Kasumi-1 (cell line): ENCODE results near the gene ZDHHC6.
A peak's percentile ranks its signal among the peaks of the same experiment; 100 is the strongest.
"Not testable (repeated sequence)": the region's sequence is repeated elsewhere in the genome, so short reads cannot be mapped to it uniquely, and the experiment has no call there.

ENCODE experiments used
- DNase-seq, 2 experiments: peaks; one replicate each; lab custom pipeline; 2025; lab: John Stamatoyannopoulos, UW

The ZDHHC6 gene

DNA sequence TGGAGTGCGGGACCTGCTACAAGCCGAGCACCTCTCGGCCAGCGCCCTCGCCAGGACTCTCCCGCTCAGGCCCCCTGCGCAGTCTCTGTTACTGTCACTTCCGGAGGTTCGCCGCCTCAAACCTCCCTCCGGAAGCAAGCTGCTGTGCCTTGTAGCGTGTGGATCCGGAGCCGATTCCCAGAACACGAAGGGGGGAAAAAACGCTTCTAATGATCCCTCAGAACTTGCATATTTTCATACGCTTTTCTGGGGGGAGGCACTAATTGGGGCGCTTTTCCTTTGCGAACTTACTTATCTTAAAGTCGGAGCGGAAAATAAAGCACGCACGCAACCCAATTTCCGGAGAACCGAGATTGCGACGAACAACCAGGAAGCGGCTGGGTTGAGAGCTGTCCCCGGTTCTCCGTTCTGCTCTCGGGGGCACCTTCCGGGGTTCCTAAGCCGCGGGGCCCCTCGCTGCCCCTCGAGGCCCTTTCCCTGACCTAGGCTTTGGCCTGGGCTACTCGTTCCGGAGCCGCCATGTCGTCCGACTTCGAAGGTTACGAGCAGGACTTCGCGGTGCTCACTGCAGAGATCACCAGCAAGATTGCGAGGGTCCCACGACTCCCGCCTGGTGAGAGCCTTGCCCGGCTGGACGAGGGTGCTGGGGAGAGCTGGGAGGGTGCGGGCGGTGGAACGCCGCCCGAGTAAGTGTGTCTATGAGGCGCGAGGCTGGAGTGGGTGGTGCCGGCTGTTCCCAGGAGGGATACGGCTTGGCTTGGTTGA, at the start of gene ZDHHC6, which contains the start of gene VTI1A:
TSS of gene ZDHHC6 (minus strand) at position 60 of the 765 bp plus-strand sequence. CDS start 1,478 bp downstream, outside the sequence.
TSS of gene VTI1A (plus strand) at position 361 of the 765 bp plus-strand sequence. CDS start at position 520, 159 bp downstream.
- DNase-seq = peak; percentile 92 to 96

DNA sequence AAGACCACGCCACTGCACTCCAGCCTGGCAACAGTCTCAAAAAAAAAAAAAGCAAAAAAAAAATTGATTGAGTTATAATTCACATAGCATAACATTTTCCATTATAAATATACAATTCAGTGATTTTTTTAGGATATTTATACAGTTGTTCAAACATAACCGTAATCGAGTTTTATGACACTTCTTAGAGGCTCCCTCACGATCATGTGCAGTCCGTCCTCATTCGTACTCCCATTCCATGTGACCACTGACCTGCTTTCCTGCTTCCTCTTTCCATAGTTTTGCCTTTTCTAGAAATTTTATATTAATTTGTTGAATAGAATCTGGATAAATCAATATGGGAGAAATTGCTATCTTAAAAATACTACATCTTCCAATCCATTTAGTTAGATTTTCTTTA, 46.0 kb upstream of the ZDHHC6 start:
- no peak for DNase-seq

DNA sequence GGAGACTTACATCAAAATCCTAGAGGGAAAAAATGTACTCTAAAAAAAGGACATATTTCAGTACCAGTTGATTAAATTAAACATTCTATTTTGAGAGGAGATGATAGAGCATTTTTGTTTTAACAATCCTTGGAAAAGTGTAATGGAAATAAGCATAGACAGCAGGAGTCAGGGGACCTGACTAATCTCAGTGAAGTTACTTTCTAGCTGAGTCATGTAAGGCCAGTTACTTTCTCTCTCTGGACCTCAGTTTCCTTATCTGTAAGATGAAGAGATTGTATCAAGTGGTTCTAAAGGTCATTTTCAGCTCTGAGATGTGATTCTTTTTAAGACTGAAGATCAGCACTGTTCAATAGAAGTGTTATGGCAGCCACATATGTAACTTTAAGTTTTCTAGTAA, 44.4 kb upstream of the ZDHHC6 start:
- no peak for DNase-seq

GRCh38 chr10:112490545-112490944, 43.8 kb upstream of the ZDHHC6 start:
- DNase-seq = no peak

- no peak for DNase-seq
Measured at GRCh38 chr10:112487964-112488363, 41.2 kb upstream of the ZDHHC6 start.

DNA sequence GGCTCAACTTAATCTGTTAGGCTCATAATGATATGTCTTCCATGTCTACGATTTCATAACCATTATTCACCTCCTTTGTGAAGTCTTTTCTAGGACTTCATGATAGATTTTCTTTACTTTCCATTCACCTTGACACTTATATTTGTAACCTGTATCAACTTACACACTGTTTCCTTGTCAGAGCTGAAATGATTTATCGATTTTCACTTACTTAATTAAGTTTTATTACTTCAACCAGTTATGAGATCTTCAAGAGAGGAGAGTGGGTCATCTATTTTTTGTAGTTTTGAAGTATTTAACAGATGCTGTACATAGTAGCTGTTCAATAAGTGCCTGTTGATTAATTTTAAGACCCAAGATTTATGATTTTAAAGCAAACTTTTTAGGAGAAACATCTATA, 37.7 kb upstream of the ZDHHC6 start:
- DNase-seq = no peak

DNA sequence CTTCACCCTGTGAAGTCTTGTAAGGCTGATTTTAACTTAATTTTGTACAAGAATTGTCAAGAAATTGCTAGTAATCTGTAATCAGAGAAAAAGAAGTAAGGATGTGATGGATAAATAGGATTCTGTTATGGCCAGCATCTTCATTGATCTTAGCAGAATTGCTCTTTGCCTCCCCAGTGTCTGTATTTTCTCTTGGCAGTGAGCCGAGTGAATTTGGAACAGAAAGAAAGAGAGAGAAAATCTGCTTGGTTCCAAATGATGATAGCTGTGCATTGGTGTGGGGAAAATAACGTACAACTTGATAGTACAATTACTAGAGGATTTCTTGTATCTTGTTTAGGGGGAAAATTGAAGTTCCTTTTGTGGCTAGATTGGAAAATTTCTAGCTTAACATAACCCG, 34.9 kb upstream of the ZDHHC6 start:
- no peak for DNase-seq

DNA sequence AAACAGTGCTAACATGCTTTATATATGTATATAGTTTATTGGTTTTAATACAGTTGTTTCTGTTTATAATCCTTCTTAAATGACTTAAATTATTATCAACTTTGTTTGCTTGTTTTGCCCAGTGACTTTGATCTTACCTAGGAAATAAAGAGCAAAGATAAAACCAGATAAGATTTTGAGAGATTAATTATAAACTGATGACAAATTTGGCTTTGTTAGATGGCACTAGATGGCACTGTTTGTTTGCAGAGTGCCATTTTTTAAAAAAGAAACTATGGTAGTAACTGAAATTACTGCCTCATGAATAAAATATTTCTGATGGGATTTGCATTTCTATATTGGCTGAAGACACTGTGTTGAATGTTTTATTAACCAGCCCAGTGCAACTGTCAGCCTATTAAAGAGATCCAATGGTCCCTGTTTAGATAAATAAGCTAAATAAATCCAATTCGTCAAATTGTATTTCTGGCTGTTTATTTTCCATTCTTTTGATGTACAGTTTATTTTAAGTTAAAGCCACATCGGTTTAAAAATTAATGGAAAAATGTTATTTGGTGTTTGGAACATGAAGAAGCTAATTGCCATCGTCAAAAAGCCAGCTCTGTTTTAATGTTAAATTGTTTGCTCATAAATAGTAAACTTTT, 29.0 kb upstream of the ZDHHC6 start:
- DNase-seq = peak; percentile 41 to 62

- DNase-seq = peak; percentile 91 to 96
Measured at GRCh38 chr10:112471878-112472487, 25.3 kb upstream of the ZDHHC6 start.

- DNase-seq = peak; percentile 12 to 23
Measured at GRCh38 chr10:112467541-112468075, 20.9 kb upstream of the ZDHHC6 start.

GRCh38 chr10:112466802-112467201, 20.1 kb upstream of the ZDHHC6 start:
- DNase-seq = no peak

DNA sequence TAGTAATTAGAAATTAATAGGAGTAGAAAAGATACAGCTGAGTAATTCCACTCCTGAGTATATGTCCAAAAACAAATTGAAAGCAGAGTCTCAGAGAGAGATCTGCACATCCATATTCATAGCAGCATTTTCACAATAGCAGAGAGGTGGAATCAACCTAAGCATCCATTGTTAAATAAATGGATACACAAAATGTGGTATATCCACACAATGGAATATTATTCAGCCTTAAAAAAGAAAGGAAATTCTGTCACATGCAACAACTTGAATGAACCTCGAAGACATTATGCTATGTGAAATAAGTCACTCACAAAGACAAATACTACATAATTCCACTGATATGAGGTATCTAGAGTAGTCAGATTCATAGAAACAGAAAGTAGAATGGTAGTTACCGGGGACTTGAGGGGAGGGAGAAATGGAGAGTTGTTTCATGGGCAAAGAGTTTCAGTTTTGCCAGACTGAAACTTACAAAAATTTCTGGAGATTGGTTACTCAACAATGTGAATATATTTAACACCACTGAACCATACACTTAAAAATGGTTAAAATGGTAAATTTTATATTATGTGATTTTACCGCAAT, 18.7 kb upstream of the ZDHHC6 start:
- no peak for DNase-seq

DNA sequence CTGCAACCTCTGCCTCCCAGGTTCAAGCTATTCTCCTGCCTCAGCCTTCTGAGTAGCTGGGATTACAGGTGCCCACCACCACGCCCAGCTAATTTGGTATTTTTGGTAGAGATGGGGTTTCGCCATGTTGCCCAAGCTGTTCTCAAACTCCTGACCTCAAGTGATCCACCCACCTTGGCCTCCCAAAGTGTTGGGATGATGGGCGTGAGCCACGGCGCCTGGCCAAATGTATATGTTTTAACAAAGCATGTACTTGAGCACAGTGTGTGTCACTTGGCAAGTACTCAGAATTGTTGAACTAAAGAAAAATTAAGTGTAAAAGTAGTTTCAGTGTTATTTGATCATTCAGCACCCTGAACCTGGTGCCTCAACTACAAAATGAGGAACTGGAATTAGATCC, 17.4 kb upstream of the ZDHHC6 start:
- DNase-seq = not testable (repeated sequence)

GRCh38 chr10:112461029-112461887, 14.5 kb upstream of the ZDHHC6 start:
- DNase-seq = no peak

DNA sequence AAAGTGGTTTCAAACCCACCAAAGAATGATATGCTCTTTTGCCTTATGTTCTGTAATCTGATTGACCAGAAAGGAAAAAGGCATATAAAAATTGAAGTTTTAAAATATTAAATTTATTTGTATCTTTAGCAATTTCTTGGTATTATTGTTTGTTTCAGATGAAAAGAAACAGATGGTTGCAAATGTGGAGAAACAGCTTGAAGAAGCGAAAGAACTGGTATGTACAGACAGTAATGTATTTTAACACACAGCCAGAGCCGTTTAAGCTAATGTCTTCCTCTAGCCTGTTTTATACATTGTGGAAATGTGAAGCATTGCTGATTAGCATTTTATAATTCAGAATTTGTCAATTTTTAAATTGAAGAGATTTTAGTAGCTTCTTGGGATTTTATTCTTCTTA, 13.7 kb upstream of the ZDHHC6 start:
- DNase-seq = no peak

DNA sequence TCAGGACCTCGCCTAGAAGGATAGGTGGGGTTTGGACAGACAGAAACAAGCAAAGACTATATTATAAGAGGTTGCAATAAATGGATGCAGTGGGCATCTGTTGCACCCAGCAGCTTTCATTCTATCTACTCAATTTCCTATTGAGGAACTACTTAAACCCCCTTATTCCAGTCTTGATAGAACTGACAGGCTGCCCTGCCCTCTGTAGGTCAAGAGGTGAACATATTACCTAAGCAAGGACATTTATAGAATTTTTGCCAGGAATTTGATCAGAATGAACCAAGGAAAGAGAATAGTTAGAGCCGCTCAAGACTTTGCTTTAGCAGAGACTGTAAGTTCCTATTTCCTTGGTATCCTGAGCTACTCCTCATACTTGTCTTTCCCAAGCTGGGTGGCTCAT, 9.8 kb upstream of the ZDHHC6 start:
- DNase-seq = peak; percentile 47 to 51

DNA sequence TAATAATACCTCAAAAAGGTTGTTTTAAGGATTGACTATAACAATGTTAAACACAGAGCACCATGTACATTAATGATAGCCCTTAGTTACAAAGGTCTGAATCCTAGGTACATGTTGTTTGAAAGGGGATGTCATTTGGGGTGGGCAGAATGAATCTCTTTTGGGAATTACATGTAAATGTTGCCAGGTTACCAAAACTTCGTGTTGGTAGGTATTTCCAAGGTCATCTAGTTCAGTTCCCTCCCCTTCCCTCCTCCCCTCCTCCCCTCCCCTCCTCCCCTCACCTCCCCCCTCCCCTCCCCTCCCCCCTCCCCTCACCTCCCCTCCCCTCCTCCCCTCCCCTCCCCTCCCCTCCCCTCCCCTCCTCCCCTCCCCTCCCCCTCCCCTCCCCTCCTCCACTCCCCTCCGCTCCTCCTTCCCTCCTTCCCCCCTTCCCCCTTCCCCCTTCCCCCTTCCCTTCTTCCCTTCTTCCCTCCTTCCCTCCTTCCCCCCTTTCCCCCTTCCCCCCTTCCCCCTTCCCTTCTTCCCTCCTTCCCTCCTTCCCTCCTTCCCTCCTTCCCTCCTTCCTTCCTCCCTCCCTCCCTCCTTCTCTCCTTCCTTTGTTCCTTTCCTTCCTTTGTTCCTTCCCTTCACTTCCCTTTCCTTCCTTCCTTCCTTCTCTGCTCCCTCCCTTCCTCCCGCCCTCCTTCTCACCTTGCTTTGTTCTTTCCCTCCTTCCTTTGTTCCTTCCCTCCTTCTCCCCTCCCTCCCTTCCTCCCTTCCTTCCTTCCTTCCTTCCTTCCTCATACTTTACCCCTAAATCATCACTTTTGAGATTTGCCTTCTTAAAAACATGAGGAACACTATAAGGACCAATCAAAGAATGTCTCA, 8.4 kb upstream of the ZDHHC6 start:
- no peak for DNase-seq

DNA sequence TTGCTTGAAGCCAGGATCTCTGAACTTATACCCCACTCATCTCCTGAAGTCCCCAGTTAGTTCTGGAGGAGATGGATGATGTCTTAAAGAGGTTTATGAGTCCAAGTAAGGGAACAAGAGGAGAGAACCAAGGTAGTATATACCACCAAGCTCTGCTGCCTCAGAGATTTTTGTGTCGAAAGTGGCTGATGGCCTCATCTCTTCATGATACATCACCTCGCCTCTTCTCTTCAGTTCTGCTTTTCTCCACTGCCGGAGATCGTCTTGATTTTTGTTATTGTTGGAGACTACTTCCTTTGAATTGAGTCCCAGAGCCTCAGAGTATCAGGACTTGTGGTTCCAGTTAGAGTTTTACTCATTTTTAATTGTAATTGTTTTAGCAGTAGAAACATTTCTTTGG, 2.2 kb upstream of the ZDHHC6 start:
- DNase-seq = peak in 1 of 2 experiments; percentile 34

DNA sequence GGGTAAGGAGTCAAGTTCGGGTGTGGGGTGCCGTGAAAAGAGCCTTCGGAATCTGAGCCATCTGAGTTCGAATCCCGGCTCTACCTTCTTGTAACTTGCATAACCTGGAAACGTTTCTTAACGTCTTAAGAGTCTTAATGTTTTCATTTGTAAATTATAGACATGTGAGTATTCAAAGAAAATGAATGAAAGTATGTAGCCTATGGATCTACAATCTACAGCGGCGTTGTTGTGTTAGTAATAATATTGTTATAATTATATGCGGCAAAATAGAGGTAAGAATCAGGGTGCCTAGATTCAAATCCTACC, 860 bp upstream of the ZDHHC6 start:
- peak in 1 of 2 experiments; percentile 47 for DNase-seq

GRCh38 chr10:112446055-112446854, 459 bp downstream of the ZDHHC6 start:
- peak; percentile 66 to 75 for DNase-seq
